Stimulated activated CD4-positive, alpha-beta T cell treated with anti-CD3 and anti-CD28 coated beads, Interleukin-1b, Interleukin-23, amount 100 ng/mL, for 1 hour (primary cell): ENCODE data around the gene DNAJC18.

Source experiments
- DNase-seq, 2 donors: peaks; one replicate each; pipeline ENCODE4 v3.0.0-alpha.2; 2020; ENCODE audit warnings: low read depth in 2 of 2

DNAJC18 gene

DNA sequence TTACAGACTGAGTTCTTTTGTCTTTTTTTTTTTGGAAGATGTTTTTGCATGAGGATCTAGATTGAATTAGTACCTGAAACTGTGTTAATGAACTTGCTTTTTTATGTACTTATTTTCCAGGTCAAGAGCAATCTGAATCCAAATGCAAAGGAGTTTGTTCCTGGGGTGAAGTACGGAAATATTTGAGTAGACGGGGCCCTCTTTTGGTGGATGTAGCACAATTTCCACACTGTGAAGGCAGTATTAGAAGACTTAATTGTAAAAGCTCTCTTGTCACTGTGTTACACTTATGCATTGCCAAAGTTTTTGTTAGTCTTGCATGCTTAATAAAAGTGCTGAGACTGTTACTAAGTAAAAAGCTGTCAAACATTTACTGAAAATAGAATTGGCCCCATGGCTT lies 70.7 kb downstream of the DNAJC18 start:
- no peak for DNase-seq

DNA sequence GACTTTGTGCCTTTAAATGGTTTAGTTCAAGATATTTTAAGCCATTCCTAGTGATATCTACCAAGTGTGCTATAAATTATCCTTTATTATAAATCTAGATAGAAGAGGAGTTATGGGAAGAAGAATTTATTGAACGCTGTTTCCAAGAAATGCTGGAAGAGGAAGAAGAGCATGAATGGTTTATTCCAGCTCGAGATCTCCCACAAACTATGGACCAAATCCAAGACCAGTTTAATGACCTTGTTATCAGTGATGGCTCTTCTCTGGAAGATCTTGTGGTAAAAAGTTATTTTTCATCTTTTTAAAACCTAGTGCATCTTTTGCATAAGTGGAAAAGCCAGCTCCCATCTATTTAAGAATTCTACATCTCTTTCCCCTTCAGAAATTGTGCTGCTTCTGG lies 74.9 kb downstream of the DNAJC18 start:
- DNase-seq: no peak

DNA sequence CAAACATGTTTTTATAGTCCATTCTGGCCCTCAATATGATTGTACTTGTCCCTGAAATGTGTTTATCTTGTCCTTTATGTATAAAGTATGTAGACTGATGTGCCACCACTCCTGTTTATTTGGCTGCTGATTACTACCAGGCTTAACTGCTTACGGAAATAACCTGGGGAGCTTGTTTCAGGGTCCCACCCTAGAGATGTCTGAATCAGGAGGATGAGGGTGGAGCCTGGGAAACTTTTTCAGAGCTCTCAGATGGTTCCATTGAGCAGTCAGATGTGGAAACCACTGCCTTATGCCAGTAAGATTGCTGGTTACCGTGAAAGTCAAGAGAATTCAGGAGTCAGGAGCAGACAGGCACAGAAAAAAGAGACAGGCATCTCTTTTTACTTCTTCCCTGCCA lies 75.4 kb downstream of the DNAJC18 start:
- DNase-seq: no peak

DNA sequence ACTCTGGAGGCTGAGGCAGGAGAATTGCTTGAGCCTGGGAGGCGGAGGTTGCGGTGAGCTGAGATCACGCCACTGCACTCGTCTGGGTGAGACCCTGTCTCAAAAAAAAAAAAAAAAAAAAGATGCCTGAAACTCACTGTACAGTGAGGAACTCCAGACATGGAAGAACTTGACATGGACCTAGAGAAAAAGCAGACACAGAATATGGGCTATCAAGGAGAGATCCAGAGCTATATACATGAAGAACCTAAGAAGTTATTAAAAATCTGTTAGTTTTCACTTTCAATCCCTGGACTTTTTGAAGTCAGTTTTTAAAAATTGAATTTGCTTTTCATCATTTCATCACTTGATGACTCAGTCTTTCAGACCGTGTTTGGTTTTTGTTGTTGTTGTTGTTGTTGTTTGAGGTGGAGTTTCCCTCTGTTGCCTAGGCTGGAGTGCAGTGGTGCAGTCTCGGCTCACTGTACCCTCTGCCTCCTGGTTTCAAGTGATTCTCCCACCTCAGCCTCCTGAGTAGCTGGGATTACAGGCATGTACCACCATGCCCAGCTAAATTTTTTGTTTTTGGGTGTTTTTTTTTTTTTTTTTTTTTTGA lies 77.4 kb downstream of the DNAJC18 start:
- DNase-seq: no peak

DNA sequence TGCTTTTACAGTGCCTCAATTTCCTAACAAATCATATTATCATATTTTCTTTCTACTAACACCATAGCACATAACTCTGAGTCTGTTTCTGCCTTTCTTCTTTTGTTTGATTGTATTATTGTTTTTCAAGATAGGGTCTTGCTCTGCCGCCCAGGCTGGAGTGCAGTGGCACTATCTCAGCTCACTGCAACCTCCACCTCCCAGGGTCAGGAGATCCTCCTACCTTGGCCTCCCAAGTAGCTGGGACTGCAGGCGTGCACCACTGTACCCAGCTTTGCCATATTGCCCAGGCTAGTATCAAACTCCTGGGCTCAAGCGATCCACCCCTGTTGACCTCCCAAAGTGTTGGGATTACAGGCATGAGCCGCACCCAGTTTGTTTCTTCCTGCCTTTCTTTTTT lies 78.9 kb downstream of the DNAJC18 start:
- DNase-seq: no peak
